ENCODE results near the gene CBX6. TPM values are rescaled to one million over a fixed set of nuclear protein-coding genes. Genes with fewer than 3 reads are reported as not detected.
A peak's percentile ranks its signal among the peaks of the same experiment; 100 is the strongest.

Gene CBX6
- total and polyA plus RNA-seq, 10 of the 15 experiments (the other 5 are each of a cell fraction or from before 2014, with no cell fraction given): 3.6 to 142 (median 37.4) TPM

- TF ChIP-seq CTCF (IDR thresholded peaks at IDR 0.05 in 2 of 3, conservative IDR thresholded peaks at IDR 0.05 in 1 of 3; ENCODE audit: control insufficient read depth in 2 of 3, extremely low read depth in 1 of 3, insufficient read depth in 1 of 3, low read depth in 3 of 3, low read length in 3 of 3): peak; percentile 20 to 34 (median 23); a peak in 2 of 6 replicates
- TF ChIP-seq REST (IDR thresholded peaks at IDR 0.05; ENCODE audit: low read depth, low read length): peak; percentile 98
- no peak for TF ChIP-seq EED (IDR thresholded peaks at IDR 0.05; ENCODE audit: low read depth)
Observed at GRCh38 chr22:38824585-38824984, 47.4 kb downstream of the CBX6 start (continued).

- H3K4me1 ChIP-seq (ENCODE audit: control insufficient read depth, insufficient read depth, low read length): no peaks in the 10 kb centered on the region
- no peaks in the 10 kb centered on the region for H3K79me2 ChIP-seq (ENCODE audit: control insufficient read depth, insufficient read depth, low read length)
- ChIA-PET POLR2A (interaction anchor here (0.6 kb wide), 1 partner anchor 641 kb away, joined by 3 read pairs; no protein-coding TSS in a partner anchor), SMC1A (ENCODE audit: uncharacterized antibody, unreplicated experiment) (no interaction called here), RAD21 (ENCODE audit: unreplicated experiment) (no interaction called here), CTCF (interaction anchor here (0.7 kb wide), 1 partner anchor 705 kb away, joined by 3 read pairs; no protein-coding TSS in a partner anchor)
- no peak for ATAC-seq
- in situ Hi-C loops (cut with MboI): no loop called here
- no peak for DNase-seq (ENCODE audit: low read depth, low spot score)
- H3K27ac ChIP-seq (ENCODE audit: control insufficient read depth, insufficient read depth): no peak overlapping the region
- no peak overlapping the region for H3K4me3 ChIP-seq
- FAIRE-seq: no peak
- no peak overlapping the region for H2AFZ ChIP-seq (ENCODE audit: control insufficient read depth, low read depth, low read length)
- H3K27me3 ChIP-seq (replicated peaks in 1 of 2; ENCODE audit: control insufficient read depth in 2 of 2, insufficient read depth in 2 of 2, low read length in 1 of 2): peaks cover 0 to 2% of the 10 kb centered on the region in 2 experiments; a peak in 3 of 4 replicates
- no peak overlapping the region for H3K4me2 ChIP-seq (ENCODE audit: control insufficient read depth, insufficient read depth)
- 0% methylated on average over 2 of the region's 2 CpGs for WGBS (ENCODE audit: insufficient coverage, insufficient replicate concordance, low lambda C conversion rate, missing lambda C conversion rate)
- BruUV-seq (replicated peaks): no TSS peak
- no peak overlapping the region for H3K9ac ChIP-seq (ENCODE audit: control insufficient read depth, insufficient read depth, low read length)
- no peaks in the 10 kb centered on the region for H4K20me1 ChIP-seq (ENCODE audit: control insufficient read depth, insufficient read depth)
- no peaks in the 10 kb centered on the region for H3K9me3 ChIP-seq (replicated peaks; ENCODE audit: control insufficient read depth, insufficient read depth, low read length)
- H3K36me3 ChIP-seq (ENCODE audit: control insufficient read depth in 2 of 2, insufficient read depth in 2 of 2, low read length in 1 of 2): no peaks in the 10 kb centered on the region
- intact Hi-C loops (cut with micrococcal nuclease; ENCODE audit: unreplicated experiment): no loop called here
- TF ChIP-seq ETV6 (conservative IDR thresholded peaks at IDR 0.05 in 1 of 2, IDR thresholded peaks at IDR 0.05 in 1 of 2; ENCODE audit: borderline replicate concordance in 1 of 2, low read depth in 1 of 2): no peak
- no peak for TF ChIP-seq SP1 (IDR thresholded peaks at IDR 0.05; ENCODE audit: low read depth, low read length)
- TF ChIP-seq NKRF (conservative IDR thresholded peaks at IDR 0.05): no peak
- TF ChIP-seq CUX1 (IDR thresholded peaks at IDR 0.05; ENCODE audit: insufficient replicate concordance, low read depth, low read length): no peak
- TF ChIP-seq TCF7 (IDR thresholded peaks at IDR 0.05; ENCODE audit: borderline replicate concordance): no peak
- no peak for TF ChIP-seq JUNB (IDR thresholded peaks at IDR 0.05)
Observed at GRCh38 chr22:38823637-38824036, 48.4 kb downstream of the CBX6 start.
